T-helper 1 cell treated with Interleukin-12 subunit alpha and Interleukin-12 subunit beta and Interleukin-4 antibody, amounts not matched to agents 30 ng/mL and 1 ng/mL, for 36 hours (primary cell): ENCODE measurements around the gene TDG. TPM values are rescaled to one million over a fixed set of nuclear protein-coding genes. Genes with fewer than 3 reads are reported as not detected.

Experiments
- intact Hi-C: fragments of 100-400 bp; cut with micrococcal nuclease; formaldehyde crosslinking; loops from one replicate; pipeline ENCODE4 v1.15.1; 2024
- total RNA-seq: library from RNA; stranded (reverse); gene quantifications from 2 replicates; pipeline ENCODE4 v1.2.3, GENCODE V29; 2022

TDG gene
- total RNA-seq, 1 donor from 2014 or later, result 52.5 TPM

DNA sequence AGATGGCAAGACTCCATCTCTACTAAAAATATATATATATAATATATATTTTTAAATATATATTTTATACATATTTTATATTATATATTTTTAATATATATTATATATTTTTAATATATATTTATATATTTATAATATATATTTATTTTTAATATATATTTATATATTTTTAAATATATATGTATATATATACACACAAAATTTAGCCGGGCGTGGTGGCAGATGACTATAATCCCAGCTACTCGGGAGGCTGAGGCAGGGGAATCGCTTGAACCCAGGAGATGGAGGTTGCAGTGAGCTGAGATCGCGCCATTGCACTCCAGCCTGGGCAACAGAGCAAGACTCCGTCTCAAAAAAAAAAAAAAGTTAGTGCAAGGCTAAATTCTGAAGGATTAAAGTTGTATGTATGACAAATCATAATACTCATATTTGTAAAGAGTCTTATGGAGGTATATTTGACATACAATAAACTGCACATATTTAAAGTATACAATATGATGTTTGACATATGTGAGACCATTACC, 7.7 kb upstream of the TDG start:
- intact Hi-C loops, result loop anchor here (1.0 to 2.0 kb wide), 11 partner anchors 7 to 1373 kb away; partner anchors contain the start of genes APPL2, C12orf75, HCFC2 and NT5DC3

DNA sequence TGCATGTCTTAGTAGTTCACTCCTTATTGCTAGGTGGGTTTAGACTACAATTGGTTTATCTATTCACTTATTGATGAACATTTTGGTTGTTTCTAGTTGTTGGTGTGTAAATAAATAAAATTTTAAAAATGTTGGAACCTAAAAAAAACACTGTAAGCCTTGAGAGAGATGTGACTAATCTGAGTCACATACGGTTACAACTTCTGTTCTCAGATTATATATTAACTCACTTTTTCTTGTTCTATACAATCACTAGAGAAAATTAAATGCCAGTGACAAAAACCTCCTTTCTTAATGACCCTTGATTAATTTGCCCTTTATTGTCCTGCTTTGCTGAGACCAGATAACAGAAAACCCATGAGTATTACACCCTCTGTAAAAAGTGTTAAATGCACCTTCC, 7.1 kb upstream of the TDG start:
- intact Hi-C loops, result no loop called here

DNA sequence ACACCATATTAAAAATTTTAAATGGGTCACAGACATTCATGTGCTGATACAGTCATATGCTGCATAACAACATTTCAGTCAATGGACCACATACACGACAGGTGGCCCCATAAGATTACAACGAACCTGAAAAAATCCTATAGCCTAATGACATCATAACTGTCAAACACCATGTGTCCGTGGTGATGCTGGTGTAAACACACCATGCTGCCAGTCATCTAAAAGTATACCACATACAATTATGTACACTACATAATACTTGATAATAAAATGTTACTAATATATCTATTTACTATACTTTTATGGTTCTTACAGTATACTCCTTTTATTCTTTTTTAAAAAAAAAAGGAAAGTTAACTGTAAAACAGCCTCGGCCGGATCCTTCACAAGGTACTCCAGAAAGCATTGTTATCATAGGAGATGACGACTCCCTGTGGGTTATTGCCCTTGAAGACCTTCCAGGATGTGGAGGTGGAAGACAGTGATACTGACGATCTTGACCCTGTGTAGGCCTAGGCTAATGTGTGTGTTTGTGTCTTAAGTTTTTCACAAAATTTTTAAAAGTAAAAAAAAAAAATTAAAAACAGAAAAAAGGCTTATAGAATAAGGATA, 5.0 kb upstream of the TDG start:
- intact Hi-C loops, result no loop called here

DNA sequence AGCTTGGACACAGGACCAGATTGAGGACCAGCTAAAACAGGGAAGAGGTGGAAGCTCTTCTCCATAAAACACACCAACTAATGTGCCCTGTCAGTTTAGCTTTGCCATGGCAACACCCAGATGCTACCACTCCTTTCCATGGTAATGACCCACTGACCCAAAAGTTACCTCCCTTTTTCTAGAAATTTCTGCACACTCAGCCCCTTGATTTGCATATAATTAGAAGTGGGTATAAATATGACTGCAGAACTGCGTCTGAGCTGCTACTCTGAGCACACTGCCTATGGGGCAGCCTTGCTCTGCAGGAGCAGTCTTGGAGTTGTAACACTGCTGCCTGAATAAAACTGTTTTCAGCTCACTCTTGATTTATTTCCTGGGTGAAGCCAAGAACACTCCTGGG, 3.2 kb upstream of the TDG start:
- intact Hi-C loops, result no loop called here

DNA sequence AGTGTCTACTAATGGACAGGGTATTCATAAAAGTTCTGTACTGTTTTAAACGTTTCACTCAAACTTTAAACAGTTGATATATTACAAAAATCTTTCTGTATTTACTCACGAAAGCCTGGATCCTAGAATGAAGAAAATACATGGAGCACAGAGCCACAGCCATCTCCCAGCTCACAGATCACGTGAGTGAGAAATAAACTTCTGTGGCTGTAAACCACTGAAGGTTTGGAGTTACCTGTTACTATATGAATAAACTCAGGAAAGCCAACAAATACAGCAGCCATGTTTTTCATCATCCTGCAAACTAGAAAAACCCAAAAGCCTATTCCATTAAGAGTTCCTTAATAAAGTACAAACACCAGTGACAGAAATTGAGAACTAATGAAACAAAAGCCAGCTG, 867 bp upstream of the TDG start:
- intact Hi-C loops, result loop anchor here (1.0 to 2.0 kb wide), 10 partner anchors 8 to 1903 kb away; partner anchors contain the start of genes HSP90B1, NFYB and NT5DC3

DNA sequence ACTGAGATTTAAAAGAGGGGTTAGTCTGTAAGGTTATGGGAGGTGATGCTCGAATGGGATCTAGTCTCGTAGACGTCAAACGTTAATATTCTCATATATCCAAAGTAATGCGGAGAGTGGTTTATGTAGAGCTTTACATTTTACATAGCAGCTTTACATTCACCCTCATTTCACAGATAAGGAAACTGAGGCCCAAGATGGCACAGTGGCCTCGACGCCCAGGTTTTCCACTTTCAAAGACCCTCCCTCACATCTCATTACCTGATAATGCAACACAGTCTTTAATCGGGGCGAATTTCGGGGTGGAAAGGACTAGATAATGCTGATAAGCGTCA, 450 bp upstream of the TDG start:
- intact Hi-C loops, result loop anchor here (1.0 to 2.0 kb wide), 10 partner anchors 8 to 1903 kb away; partner anchors contain the start of genes HSP90B1, NFYB and NT5DC3

DNA sequence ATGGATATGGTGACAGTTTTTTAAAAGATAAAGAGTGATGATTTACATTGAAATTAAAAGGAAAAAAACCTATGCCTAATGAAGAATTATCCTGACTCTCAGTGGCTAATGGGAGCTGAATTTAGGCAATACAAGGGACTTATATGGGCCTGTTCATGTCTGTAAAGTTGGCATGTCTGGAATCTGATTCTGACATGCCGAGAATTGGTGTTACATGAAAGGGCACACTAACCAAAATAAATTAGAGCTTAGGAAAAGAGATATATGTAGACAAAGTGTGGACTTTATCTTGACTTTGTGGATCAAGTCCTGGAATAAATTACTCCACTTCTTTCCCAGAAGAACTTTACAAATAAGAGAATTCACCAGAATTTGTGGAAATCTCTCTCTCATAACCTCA, 1.1 kb downstream of the TDG start:
- intact Hi-C loops, result loop anchor here (1.0 kb wide), 1 partner anchor 82 kb away; no protein-coding TSS in a partner anchor

DNA sequence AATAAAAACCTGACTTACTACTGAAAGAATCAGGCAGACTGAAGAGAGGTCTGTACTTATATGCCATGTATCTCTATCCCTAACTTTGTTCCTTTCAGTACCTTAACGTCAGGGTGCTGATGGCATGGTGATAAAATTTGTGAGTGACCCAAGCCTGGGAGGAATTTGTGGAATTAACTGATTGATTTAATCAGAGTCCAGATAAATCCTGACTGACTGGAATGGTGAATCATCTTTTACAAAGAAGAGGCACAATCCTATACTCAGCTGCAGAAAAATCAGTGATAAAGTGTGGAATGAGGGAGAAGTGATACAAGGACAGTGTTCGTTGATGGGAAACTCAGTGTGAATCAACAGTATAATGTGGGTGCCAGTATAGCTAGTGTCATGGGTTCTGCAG, 3.7 kb downstream of the TDG start:
- intact Hi-C loops, result no loop called here

DNA sequence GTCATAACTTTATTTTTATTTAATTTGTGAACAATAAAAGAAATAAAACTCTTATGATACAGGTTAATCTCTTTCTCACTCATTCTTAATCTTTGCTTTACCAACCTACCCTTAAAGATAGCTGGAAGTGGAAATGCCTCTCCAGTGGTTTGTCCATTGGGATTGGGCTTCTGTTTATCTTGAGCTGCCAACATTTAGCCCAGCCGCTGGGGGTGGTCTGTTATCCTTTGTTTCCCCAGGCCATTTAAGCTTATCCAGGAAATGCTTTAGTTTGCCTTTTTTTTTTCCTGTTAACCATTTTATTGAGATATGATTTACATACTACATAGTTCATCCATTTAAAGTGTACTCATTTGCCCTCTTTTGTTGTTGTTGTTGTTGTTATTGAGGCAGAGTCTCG, 8.2 kb downstream of the TDG start:
- intact Hi-C loops, result no loop called here

DNA sequence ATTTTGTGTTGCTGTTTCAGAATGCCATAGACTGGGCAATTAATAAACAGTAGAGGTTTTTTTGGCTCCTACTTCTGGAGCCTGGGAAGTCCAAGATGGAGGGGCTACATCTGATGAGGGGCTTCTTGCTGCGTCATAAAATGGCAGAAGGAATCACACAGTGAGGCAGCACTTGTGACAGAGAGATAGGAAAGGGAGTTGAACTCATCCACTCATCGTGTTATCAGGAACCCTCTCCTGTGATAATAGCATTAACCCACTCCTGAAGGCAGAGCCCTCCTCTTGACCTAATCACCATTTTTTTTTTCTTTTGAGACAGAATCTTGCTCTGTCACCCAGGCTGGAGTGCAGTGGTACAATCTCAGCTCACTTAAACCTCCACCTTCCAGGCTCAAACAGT, 9.7 kb downstream of the TDG start:
- intact Hi-C loops, result no loop called here

DNA sequence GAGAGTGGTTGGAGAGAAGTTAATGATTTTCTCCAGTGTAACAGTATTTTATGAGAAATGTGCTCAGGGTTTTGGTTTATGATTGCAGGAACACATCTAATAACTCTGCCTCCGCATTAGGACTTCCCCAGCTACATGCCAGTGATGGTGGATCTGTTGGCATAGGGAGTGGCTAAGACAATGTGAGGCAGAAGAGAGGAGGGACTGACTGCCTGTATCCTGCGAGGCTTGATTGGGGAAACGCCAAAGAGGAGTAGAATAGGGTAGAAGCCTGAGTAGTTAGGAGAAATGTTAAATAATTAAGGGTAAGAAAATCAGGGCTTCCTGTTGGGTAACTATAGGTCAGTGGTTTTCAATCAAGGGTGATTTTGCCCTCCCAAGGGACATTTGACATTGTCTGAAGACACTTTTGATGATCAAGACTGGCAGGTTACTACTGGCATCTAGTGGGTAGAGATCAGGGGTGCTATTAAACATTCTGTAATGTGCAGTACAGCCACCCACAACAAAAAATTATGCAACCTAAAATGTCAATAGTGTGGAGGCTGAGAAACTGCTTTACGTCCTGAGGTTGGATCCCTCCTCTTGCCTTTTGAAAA, 12.8 kb downstream of the TDG start:
- intact Hi-C loops, result no loop called here

DNA sequence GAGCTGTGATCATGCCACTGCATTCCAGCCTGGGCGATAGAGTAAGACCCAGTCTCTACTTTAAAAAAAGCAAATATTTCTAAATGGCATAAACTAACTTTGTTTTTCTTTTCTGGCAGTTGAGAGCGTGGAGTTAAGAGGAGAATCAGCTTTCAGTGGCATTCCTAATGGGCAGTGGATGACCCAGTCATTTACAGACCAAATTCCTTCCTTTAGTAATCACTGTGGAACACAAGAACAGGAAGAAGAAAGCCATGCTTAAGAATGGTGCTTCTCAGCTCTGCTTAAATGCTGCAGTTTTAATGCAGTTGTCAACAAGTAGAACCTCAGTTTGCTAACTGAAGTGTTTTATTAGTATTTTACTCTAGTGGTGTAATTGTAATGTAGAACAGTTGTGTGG, 21.2 kb downstream of the TDG start:
- intact Hi-C loops, result loop anchor here (2.0 kb wide), 1 partner anchor 58 kb away; no protein-coding TSS in a partner anchor

DNA sequence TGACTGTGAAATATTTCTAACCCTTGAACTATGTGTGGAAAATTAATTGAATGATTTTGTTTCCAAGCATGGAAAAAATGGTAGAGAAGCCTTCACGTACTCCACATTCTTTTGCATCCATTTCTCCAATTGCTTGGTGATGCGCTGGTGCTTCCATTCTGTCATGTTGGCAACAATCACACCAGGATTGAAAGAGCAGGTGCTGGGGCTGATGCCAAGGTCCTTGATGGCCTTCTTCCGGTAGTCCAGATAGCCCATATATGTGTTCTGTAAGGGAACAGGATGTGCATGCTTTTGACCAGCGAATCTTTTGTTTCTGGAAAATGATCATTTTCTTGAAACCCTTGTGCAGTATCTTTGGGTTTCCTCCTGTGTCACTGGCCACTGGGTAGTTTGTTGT, 28.6 kb downstream of the TDG start:
- intact Hi-C loops, result no loop called here

DNA sequence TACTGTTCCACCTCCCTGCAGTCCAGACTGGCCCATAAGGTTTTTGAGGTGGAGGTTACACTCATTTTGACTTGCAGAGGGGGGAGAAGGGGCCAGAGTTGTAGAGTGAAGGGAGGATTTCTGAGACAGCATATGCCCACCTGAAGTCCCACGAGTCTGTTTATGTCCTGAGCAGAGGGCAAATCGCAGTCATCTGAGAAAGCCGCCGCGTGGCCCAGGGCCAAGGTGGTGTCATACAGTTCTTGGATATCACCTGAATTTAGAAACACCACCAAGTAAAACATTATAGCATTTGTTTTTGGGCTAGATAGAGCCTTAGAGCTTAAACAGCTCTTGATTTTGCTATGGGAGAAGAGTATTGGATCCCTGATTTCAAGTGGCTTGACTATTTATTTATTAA, 30.9 kb downstream of the TDG start:
- intact Hi-C loops, result no loop called here

DNA sequence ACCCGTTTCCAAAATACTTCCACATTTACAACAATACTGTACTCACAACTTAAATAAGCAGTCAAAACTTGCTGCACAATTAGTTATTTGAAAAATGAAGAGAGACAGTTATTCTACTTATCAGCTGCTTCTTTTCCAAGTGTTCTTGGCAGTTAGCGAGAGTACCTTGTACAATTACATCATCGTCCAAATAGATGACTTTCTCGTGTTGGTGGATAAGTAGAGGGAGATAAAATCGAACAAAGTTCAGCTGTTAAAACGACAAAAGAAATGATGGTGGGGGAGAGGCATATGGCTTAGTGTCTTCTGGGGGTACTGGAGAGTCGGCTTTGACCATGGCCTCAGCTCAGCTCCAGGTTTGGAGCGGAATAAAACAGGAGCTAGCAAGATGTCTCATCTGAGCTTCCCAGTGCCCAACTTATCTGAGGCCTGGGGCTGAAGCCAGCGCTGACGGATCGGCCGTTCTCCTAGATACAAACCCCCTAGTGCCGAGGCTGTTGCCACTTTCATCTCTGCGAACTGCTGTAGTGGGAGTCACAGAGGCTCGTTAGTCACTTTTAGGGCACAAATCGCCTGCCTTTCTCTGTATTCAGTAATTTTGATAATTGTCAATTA, 31.7 kb downstream of the TDG start:
- intact Hi-C loops, result no loop called here

DNA sequence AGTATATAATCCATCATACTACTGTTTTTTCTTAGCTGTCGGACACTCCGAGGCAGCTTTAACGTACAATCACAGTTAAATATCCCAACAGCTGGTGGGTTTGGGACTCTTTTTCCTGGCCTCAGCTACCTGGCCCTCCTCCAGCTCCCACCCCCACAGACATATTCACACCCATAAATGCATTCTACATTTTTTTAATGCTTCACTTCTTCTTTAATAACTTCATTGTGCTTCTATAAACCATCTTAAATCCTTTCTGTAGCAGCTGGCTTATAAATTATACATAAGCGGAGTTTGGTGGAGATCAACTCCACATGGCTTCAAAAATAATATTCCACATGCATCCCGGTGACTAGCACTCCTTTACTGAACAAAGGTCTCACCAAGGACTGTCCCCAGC, 33.3 kb downstream of the TDG start:
- intact Hi-C loops, result no loop called here

DNA sequence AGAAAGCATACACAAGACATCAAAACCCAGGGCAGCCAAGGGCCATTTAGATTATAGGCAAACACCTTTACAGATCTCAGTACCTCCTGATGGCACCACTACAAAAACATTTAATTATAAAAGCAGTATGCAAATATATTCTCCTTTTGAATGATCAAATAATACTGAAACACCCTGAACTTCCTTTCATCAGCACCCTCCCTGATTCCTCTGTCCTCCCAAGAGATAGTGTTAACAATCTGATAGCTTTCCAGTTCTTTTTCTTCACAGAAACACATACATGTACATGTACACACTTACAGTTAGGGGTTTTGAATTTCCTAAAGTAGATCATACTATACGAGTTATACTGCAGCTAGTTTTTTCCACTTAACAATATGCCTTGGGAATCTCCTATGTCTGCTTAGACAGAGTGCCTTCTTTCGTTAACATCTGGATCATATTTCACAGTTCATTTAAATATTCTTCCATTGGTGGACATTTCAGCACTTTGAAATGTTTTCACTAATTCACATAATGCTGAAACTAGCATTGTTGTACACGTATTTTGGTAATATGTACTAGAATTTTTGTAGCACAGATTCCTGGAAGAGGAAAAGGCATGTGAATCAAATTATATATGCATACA, 35.2 kb downstream of the TDG start:
- intact Hi-C loops, result no loop called here

DNA sequence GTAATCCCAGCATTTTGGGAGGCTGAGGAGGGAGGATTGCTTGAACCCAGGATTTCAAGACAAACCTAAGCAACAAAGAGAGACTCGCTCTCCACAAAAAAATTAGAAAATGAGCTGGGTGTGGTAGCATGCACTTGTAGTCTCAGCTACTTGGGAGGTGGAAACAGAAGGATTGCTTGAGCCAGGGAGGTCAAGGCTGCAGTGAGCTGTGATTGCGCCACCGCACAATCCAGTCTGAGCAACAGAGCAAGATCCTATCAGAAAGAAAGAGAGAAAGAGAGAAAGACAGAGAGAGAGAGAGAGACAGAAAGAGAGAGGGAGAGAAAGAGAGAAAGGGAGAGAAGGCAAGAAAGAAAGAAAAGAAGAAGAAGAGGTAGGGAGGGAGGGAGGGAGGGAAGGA, 37.0 kb downstream of the TDG start:
- intact Hi-C loops, result no loop called here

DNA sequence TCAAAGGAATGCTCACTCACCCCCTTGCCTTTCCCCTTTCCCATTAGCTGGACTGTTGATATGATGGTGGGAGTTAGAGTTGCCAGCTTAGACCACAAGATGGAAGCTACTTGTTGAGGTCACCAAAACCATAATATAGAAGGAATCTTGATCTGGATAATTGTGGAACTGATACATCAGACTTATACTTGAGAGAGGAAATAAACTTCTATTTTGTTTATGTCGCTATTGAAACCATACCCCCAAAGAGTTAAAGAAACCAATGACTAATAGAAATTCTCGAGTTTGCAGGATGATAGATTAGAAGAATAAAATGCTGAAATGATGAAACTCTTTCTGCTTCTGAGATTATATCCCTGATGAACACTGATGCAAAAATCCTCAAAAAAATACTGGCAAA, 37.9 kb downstream of the TDG start:
- intact Hi-C loops, result no loop called here

DNA sequence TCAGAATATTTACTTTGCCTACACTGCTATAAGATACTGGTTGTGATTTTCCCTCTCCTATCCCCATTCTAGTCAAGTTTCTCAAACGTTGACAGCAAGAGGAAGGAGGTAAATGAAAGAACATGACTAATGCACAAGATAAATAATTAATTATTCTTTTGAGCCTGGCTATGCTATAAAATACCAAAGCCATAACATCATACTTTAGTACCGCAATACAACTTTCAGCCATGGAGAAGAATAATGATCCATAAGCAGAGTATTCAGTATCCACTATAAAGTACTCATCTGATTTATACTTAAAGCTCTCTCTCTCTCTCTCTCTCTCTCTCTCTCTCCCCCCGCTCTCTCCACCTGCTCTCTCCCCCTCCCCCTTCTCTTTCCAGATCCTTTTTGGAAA, 41.3 kb downstream of the TDG start:
- intact Hi-C loops, result no loop called here

DNA sequence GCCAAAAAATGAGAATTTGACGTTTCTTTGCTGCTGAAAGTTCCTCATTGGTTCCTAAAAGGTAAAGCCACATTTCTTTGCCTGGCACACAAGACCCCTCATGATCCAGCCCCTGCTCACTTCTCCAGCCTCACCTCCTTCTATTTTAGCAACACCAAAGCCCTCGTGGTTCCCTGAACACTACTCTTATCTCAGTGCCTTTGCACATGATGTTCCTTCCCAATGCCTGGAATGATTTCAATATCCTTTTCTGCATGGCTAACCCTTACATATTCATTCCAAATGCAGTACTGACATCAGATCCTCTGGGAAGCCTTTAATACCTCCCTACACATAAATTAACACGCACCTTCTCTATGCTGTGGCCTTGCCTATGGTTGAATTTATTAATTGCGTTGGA, 44.4 kb downstream of the TDG start:
- intact Hi-C loops, result no loop called here

DNA sequence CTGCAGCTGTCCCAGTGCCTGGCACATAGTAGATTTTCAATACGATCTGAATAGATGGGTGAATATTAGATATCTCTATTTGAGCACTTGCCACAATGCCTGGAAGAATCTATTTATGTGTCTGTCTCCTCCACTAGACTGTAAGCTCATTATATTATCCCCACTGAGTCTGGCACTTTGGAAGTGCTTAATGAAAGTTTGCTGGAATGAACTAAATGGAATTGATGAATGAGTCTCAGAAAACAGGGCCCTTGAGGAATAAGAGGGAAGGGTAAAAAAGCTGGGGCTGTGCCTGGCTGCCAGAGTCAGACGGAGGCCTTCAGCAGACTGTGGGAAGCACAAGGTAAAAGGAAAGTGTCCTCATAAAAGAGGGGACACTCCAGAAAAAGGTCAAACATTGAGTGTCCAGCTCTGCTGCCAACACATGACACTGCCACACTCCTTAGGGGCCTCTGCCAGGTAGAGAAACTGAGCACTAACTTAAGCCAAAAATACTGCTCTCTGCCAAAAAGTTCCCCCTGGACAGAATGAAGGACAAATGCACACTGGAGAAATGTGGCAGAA, 45.0 kb downstream of the TDG start:
- intact Hi-C loops, result no loop called here
